ENCODE data around the gene SPECC1.

- TF ChIP-seq, protein P1, sequence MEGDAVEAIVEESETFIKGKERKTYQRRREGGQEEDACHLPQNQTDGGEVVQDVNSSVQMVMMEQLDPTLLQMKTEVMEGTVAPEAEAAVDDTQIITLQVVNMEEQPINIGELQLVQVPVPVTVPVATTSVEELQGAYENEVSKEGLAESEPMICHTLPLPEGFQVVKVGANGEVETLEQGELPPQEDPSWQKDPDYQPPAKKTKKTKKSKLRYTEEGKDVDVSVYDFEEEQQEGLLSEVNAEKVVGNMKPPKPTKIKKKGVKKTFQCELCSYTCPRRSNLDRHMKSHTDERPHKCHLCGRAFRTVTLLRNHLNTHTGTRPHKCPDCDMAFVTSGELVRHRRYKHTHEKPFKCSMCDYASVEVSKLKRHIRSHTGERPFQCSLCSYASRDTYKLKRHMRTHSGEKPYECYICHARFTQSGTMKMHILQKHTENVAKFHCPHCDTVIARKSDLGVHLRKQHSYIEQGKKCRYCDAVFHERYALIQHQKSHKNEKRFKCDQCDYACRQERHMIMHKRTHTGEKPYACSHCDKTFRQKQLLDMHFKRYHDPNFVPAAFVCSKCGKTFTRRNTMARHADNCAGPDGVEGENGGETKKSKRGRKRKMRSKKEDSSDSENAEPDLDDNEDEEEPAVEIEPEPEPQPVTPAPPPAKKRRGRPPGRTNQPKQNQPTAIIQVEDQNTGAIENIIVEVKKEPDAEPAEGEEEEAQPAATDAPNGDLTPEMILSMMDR (IDR thresholded peaks at IDR 0.05) = no peak
- TF ChIP-seq POLR2A (IDR thresholded peaks at IDR 0.05) = no peak
Measured at GRCh38 chr17:20114466-20114865, 105.3 kb downstream of the SPECC1 start.
